OCI-LY3 (cell line): ENCODE results near the gene CAMTA1.

ENCODE experiments used
- H2AFZ ChIP-seq: fragments of 200-600, 300-600 bp; shearing (Covaris generic); 2 replicates; pipeline ENCODE4 v1.6.0; 2014; ENCODE audit warnings: antibody characterized with exemption, low read depth, low read length
- H3K27ac ChIP-seq: fragments of 200-600, 300-600 bp; sonication (generic); 2 replicates; pipeline ENCODE4 v1.5.1; 2014; ENCODE audit warnings: mild to moderate bottlenecking, low read length, moderate library complexity, mixed read lengths
- H3K27me3 ChIP-seq: fragments of 200-600, 300-600 bp; sonication (generic); 2 replicates; pipeline ENCODE4 v1.6.1; 2014; ENCODE audit warnings: low read depth, low read length, mixed read lengths
- H3K36me3 ChIP-seq: fragments of 200-600, 300-600 bp; sonication (generic); replicated peaks from 2 replicates; pipeline ENCODE3; 2014; ENCODE audit warnings: low read depth, low read length, mixed read lengths
- H3K4me1 ChIP-seq: fragments of 300-600, 200-600 bp; sonication (generic); 2 replicates; pipeline ENCODE4 v1.6.1; 2014; ENCODE audit warnings: low read length, mixed read lengths
- H3K4me2 ChIP-seq: fragments of 200-600, 300-600 bp; sonication (generic); 2 replicates; pipeline ENCODE4 v1.6.1; 2014; ENCODE audit warnings: low read length, mixed read lengths
- H3K4me3 ChIP-seq: fragments of 300-600, 200-600 bp; sonication (generic); 2 replicates; pipeline ENCODE4 v1.5.1; 2014; ENCODE audit warnings: antibody characterized with exemption, mild to moderate bottlenecking, low read length, moderate library complexity
- H3K79me2 ChIP-seq: fragments of 300-600, 200-600 bp; shearing (Covaris generic); 2 replicates; pipeline ENCODE4 v1.6.1; 2014; ENCODE audit warnings: mild to moderate bottlenecking, low read length, mixed read lengths
- H3K9ac ChIP-seq: fragments of 300-600, 200-600 bp; shearing (Covaris generic); 2 replicates; pipeline ENCODE4 v1.6.0; 2014; ENCODE audit warnings: mild to moderate bottlenecking, low read length, moderate library complexity
- H3K9me3 ChIP-seq: fragments of 200-600, 300-600 bp; shearing (Covaris generic); 2 replicates; pipeline ENCODE4 v1.6.1; 2014; ENCODE audit warnings: low read length, mixed read lengths; ENCODE audit not compliant: insufficient read depth
- H4K20me1 ChIP-seq: fragments of 200-600, 300-600 bp; sonication (generic); 2 replicates; pipeline ENCODE4 v1.6.1; 2016; ENCODE audit warnings: low read length, mixed read lengths; ENCODE audit not compliant: insufficient read depth
- EZH2phosphoT487 ChIP-seq: fragments of 200-600 bp; shearing (Covaris generic); IDR thresholded peaks from 2 replicates; pipeline ENCODE4 v1.6.1; 2018; ENCODE audit warnings: antibody characterized with exemption, mixed run types, low read depth
- TF ChIP-seq, protein P1 (sequence below): fragments of 200-600, 300-600 bp; sonication (generic); IDR thresholded peaks from 2 replicates; pipeline ENCODE4 v1.5.1; 2014; ENCODE audit warnings: antibody characterized with exemption, low read length, low read depth

Gene CAMTA1

DNA sequence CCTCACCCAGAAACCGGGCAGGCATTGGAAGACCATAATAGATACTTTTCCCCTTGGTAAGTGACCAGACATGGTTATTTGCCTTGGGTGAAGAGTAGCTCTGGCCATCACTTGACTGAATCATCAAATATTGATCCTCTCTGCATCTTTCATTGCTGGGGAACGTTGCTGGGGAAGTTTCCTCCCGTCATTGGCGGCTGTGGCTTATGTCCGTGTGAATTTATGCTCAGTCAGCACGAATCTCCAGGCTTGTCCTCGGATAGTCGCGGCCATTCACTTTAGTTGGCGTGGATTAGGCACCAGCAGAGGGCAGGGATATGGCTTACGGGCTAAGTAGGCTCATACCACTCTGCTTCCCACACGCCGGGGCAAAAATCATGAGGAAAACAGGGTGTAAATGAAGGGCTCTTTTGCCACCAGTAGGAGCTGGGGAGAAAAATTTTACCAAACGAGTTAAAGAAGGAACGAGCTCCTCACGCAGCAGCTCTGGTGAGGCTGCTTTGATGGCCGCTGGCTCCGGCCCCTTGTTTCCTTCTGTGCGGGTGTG is 473.4 kb downstream of the CAMTA1 start:
- no peak overlapping the region for H3K9ac ChIP-seq

DNA sequence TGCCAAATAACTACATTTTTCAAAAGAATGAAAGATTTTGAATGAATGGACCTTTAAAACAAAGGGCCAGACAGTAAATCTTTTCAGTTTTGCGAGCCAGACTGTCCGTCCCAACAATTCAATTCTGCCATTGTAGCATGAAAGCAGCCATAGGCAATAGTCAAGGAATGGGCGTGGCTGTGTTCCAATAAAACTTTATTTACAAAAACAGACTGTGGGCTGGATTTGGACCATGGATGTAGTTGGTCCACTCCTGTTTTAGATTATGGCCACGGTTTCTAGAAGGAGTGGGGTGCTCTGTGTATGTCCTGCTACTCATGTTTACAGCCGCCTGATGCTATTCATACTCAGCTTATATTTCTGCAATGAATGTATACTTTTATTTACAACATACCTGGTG is 474.7 kb downstream of the CAMTA1 start:
- H3K4me1 ChIP-seq, result peaks cover 58% of the 10 kb centered on the region

More for the DNA sequence above, 473.4 kb downstream of the CAMTA1 start:
- Histone ChIP-seq H3K27ac (no peak overlapping the region), H4K20me1 (no peaks in the 10 kb centered on the region), H3K36me3 (no peaks in the 10 kb centered on the region), H3K79me2 (no peaks in the 10 kb centered on the region), H3K9me3 (no peaks in the 10 kb centered on the region), H2AFZ (no peak overlapping the region), H3K4me3 (no peak overlapping the region), H3K4me1 (peaks cover 53% of the 10 kb centered on the region), H3K27me3 (no peaks in the 10 kb centered on the region), H3K4me2 (no peak overlapping the region)
- TF ChIP-seq EZH2phosphoT487, result no peak
- TF ChIP-seq, protein P1, sequence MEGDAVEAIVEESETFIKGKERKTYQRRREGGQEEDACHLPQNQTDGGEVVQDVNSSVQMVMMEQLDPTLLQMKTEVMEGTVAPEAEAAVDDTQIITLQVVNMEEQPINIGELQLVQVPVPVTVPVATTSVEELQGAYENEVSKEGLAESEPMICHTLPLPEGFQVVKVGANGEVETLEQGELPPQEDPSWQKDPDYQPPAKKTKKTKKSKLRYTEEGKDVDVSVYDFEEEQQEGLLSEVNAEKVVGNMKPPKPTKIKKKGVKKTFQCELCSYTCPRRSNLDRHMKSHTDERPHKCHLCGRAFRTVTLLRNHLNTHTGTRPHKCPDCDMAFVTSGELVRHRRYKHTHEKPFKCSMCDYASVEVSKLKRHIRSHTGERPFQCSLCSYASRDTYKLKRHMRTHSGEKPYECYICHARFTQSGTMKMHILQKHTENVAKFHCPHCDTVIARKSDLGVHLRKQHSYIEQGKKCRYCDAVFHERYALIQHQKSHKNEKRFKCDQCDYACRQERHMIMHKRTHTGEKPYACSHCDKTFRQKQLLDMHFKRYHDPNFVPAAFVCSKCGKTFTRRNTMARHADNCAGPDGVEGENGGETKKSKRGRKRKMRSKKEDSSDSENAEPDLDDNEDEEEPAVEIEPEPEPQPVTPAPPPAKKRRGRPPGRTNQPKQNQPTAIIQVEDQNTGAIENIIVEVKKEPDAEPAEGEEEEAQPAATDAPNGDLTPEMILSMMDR, result no peak

DNA sequence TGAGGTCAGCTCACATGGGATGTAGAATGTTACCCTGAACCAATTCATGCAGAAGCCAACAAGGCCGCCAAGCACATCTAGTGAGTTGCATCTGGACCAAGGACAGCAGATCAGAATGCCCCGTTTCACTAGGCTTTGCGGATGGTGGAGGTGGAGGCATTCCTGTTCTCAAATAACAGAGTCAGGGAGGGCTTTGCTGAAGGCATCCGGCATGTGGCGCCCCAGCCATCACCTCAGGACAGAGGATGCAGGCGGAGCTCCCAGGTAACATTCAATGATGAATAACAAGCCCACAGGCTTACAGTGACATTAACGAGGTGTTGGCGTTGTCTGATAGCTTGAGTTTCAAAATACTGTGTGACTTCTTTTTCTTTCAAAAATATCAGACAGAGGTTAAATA is 476.2 kb downstream of the CAMTA1 start:
- Histone ChIP-seq H4K20me1 (no peaks in the 10 kb centered on the region), H3K36me3 (no peaks in the 10 kb centered on the region), H2AFZ (no peak overlapping the region), H3K27me3 (no peaks in the 10 kb centered on the region), H3K9ac (no peak overlapping the region), H3K79me2 (no peaks in the 10 kb centered on the region), H3K4me2 (no peak overlapping the region), H3K27ac (no peak overlapping the region), H3K4me3 (no peak overlapping the region), H3K9me3 (no peaks in the 10 kb centered on the region), H3K4me1 (peaks cover 60% of the 10 kb centered on the region)
- TF ChIP-seq, protein P1, result no peak
- TF ChIP-seq EZH2phosphoT487, result no peak

More for the DNA sequence above, 474.7 kb downstream of the CAMTA1 start:
- Histone ChIP-seq H3K36me3 (no peaks in the 10 kb centered on the region), H3K27me3 (no peaks in the 10 kb centered on the region), H3K9me3 (no peaks in the 10 kb centered on the region), H3K4me3 (no peak overlapping the region), H2AFZ (no peak overlapping the region), H4K20me1 (no peaks in the 10 kb centered on the region), H3K4me2 (no peak overlapping the region), H3K27ac (no peak overlapping the region), H3K9ac (no peak overlapping the region), H3K79me2 (no peaks in the 10 kb centered on the region)
- TF ChIP-seq, protein P1, result no peak
- no peak for TF ChIP-seq EZH2phosphoT487

DNA sequence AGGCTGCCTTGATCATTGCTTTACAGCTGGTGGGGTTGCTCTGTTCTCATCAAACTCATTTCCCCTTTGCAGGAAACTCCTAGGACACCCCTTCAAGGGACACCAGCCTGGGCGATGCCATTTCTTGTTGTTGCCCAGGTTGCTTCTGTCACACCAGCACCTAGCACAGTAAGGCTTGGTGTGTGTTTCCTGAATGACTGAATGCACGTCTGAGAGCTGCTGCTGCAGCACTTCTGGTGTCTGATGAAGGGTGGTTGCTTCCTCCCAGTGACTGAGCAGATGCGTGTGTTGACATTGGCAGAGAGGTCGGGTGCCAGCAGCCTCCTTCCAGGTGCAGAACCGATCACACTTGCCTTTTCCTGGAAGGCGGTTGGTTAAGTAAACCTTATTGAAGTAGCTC is 477.4 kb downstream of the CAMTA1 start:
- no peaks in the 10 kb centered on the region for H3K9me3 ChIP-seq

More for the DNA sequence above, 477.4 kb downstream of the CAMTA1 start:
- Histone ChIP-seq H3K79me2 (no peaks in the 10 kb centered on the region), H3K36me3 (no peaks in the 10 kb centered on the region), H3K9ac (no peak overlapping the region), H3K4me2 (peak overlapping the region; percentile 46), H4K20me1 (no peaks in the 10 kb centered on the region), H3K27me3 (no peaks in the 10 kb centered on the region), H2AFZ (no peak overlapping the region), H3K4me1 (peaks cover 60% of the 10 kb centered on the region), H3K27ac (peak overlapping the region; percentile 25; the same call in 1 of the 2 replicates), H3K4me3 (0 out of 2 replicates have a peak overlapping the region, but pooled peaks have one; percentile 5)
- TF ChIP-seq, protein P1, result no peak
- TF ChIP-seq EZH2phosphoT487, result no peak
